ENCODE results near the gene THG1L. TPM values are rescaled to one million over a fixed set of nuclear protein-coding genes. Genes with fewer than 3 reads are reported as not detected.

The THG1L gene
- total RNA-seq, 1 donor from 2014 or later, result 6.6 TPM

DNA sequence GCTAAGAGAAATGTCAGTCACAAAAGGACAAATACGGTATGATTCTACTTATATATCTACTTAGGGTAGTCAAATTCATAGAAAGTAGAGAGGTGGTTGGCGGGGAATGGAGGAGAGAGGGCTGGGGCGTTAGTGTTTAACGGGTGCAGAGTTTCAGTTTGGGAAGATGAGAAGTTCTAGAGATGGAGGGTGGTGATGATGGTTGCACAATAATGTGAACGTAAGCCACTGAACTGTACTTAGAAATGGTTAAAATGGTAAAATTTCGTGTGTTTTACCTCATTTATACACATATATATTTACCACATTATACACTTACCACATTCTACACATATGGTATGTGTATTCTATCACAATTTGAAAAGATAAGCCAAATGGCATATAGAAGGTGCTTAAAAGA, 48.0 kb downstream of the THG1L start:
- TF ChIP-seq, protein P1, sequence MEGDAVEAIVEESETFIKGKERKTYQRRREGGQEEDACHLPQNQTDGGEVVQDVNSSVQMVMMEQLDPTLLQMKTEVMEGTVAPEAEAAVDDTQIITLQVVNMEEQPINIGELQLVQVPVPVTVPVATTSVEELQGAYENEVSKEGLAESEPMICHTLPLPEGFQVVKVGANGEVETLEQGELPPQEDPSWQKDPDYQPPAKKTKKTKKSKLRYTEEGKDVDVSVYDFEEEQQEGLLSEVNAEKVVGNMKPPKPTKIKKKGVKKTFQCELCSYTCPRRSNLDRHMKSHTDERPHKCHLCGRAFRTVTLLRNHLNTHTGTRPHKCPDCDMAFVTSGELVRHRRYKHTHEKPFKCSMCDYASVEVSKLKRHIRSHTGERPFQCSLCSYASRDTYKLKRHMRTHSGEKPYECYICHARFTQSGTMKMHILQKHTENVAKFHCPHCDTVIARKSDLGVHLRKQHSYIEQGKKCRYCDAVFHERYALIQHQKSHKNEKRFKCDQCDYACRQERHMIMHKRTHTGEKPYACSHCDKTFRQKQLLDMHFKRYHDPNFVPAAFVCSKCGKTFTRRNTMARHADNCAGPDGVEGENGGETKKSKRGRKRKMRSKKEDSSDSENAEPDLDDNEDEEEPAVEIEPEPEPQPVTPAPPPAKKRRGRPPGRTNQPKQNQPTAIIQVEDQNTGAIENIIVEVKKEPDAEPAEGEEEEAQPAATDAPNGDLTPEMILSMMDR (IDR thresholded peaks at IDR 0.05; ENCODE audit: borderline replicate concordance), result no peak
- intact Hi-C loops (cut with micrococcal nuclease), result no loop called here
- DNase-seq, result no peak
- Histone ChIP-seq H3K9me3 (replicated peaks) (no peaks in the 10 kb centered on the region), H3K27ac (replicated peaks) (no peak overlapping the region), H3K27me3 (ENCODE audit: low read depth) (no peaks in the 10 kb centered on the region), H3K4me3 (no peak overlapping the region), H3K36me3 (peaks cover 5% of the 10 kb centered on the region), H3K4me1 (no peaks in the 10 kb centered on the region)

DNA sequence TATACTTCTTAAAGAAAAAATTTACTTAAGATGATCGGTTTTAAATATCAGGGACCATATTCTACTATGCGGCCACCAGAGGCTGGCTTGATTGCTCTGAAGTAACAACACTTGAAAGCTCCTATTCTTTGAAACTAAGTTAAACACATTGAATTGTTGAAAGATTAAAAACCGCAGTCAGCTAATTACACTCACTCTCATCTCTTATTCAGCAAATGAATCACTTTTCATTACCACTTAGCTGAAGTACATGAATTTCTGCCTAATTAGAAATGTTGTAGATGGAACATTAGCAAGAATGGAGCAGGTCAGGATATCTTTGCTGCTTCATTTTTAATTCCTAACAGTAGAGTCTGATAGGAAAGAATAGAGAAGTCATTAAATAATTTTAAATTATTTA, 54.6 kb downstream of the THG1L start:
- no peaks in the 10 kb centered on the region for H3K9me3 ChIP-seq (replicated peaks)
- no peaks in the 10 kb centered on the region for H3K4me1 ChIP-seq
- TF ChIP-seq, protein P1 (IDR thresholded peaks at IDR 0.05; ENCODE audit: borderline replicate concordance), result no peak
- H3K27ac ChIP-seq (replicated peaks), result no peak overlapping the region
- no peak overlapping the region for H3K4me3 ChIP-seq
- no peak for DNase-seq
- peaks cover 59% of the 10 kb centered on the region for H3K36me3 ChIP-seq
- intact Hi-C loops (cut with micrococcal nuclease), result no loop called here
- H3K27me3 ChIP-seq (ENCODE audit: low read depth), result no peaks in the 10 kb centered on the region

Other genes starting within 250 kb of the THG1L start
- gene ADAM19, start 155.6 kb upstream of the THG1L start, total RNA-seq, result 17.7 TPM
- 0.08 TPM for gene SOX30, start 79.0 kb upstream of the THG1L start, total RNA-seq
- gene C5orf52, start 59.9 kb upstream of the THG1L start, total RNA-seq, result not detected
- gene LSM11, start 12.3 kb downstream of the THG1L start, total RNA-seq, result 1.3 TPM
- 48.6 TPM for gene CLINT1, start 127.7 kb downstream of the THG1L start, total RNA-seq